ENCODE measurements around the gene ANKDD1A. TPM values are rescaled to one million over a fixed set of nuclear protein-coding genes. Genes with fewer than 3 reads are reported as not detected.

ANKDD1A gene
- polyA plus RNA-seq (2013, experiment 1 of 4): 6.0 TPM
- polyA plus RNA-seq (2013, experiment 2 of 4): 4.8 TPM
- polyA plus RNA-seq (2013, experiment 3 of 4): 3.2 TPM
- 3.2 TPM for polyA plus RNA-seq (2013, experiment 4 of 4)

GRCh38 chr15:64911311-64912186 is at the start of gene ANKDD1A:
Gene ANKDD1A (plus strand): TSS chr15:64911902. CDS start chr15:64911931, 29 bp downstream.
- Histone ChIP-seq H3K36me3 (ENCODE audit: control insufficient read depth, insufficient read depth, low read length) (no peaks in the 10 kb centered on the region), H3K4me3 (ENCODE audit: insufficient read depth, low read depth, low read length) (peak within 1 kb of the TSS; percentile 62), H3K27ac (ENCODE audit: insufficient read depth, low read depth, low read length, poor library complexity, severe bottlenecking) (no peak within 1 kb of the TSS), H3K9me3 (ENCODE audit: control insufficient read depth, low read length) (no peaks in the 10 kb centered on the region), H3K4me1 (ENCODE audit: control insufficient read depth, insufficient read depth, low read length) (no peaks in the 10 kb centered on the region), H3K27me3 (ENCODE audit: control insufficient read depth, insufficient read depth, low read length, poor library complexity, severe bottlenecking) (peaks cover 33% of the 10 kb centered on the region)
- 4% methylated on average over 72 of the region's 72 CpGs for WGBS, 2 experiments

- WGBS, 2 experiments: 55 to 61% methylated on average over 4 of the region's 4 CpGs
- Histone ChIP-seq H3K27me3 (ENCODE audit: control insufficient read depth, insufficient read depth, low read length, poor library complexity, severe bottlenecking) (no peaks in the 10 kb centered on the region), H3K4me1 (ENCODE audit: control insufficient read depth, insufficient read depth, low read length) (peaks cover 49% of the 10 kb centered on the region), H3K4me3 (ENCODE audit: insufficient read depth, low read depth, low read length) (no peak overlapping the region), H3K27ac (ENCODE audit: insufficient read depth, low read depth, low read length, poor library complexity, severe bottlenecking) (no peak overlapping the region), H3K36me3 (ENCODE audit: control insufficient read depth, insufficient read depth, low read length) (peaks cover 4% of the 10 kb centered on the region), H3K9me3 (ENCODE audit: control insufficient read depth, low read length) (no peaks in the 10 kb centered on the region)
Observed at GRCh38 chr15:64861960-64862359, 49.7 kb upstream of the ANKDD1A start.

GRCh38 chr15:64862408-64862807 is 49.3 kb upstream of the ANKDD1A start:
- Histone ChIP-seq H3K27me3 (ENCODE audit: control insufficient read depth, insufficient read depth, low read length, poor library complexity, severe bottlenecking) (no peaks in the 10 kb centered on the region), H3K4me1 (ENCODE audit: control insufficient read depth, insufficient read depth, low read length) (peaks cover 45% of the 10 kb centered on the region), H3K36me3 (ENCODE audit: control insufficient read depth, insufficient read depth, low read length) (peaks cover 4% of the 10 kb centered on the region), H3K27ac (ENCODE audit: insufficient read depth, low read depth, low read length, poor library complexity, severe bottlenecking) (no peak overlapping the region), H3K9me3 (ENCODE audit: control insufficient read depth, low read length) (no peaks in the 10 kb centered on the region), H3K4me3 (ENCODE audit: insufficient read depth, low read depth, low read length) (no peak overlapping the region)
- 89 to 100% methylated on average over 1 of the region's 1 CpG for whole genome bisulfite sequencing, 2 experiments

- H3K36me3 ChIP-seq (ENCODE audit: control insufficient read depth, insufficient read depth, low read length): peaks cover 4% of the 10 kb centered on the region
- no peak overlapping the region for H3K4me3 ChIP-seq (ENCODE audit: insufficient read depth, low read depth, low read length)
- H3K27me3 ChIP-seq (ENCODE audit: control insufficient read depth, insufficient read depth, low read length, poor library complexity, severe bottlenecking): no peaks in the 10 kb centered on the region
- no peak overlapping the region for H3K27ac ChIP-seq (ENCODE audit: insufficient read depth, low read depth, low read length, poor library complexity, severe bottlenecking)
- H3K4me1 ChIP-seq (ENCODE audit: control insufficient read depth, insufficient read depth, low read length): peaks cover 38% of the 10 kb centered on the region
- WGBS, 2 experiments: 95 to 97% methylated on average over 1 of the region's 1 CpG
- no peaks in the 10 kb centered on the region for H3K9me3 ChIP-seq (ENCODE audit: control insufficient read depth, low read length)
Observed at GRCh38 chr15:64864068-64864467, 47.6 kb upstream of the ANKDD1A start.

DNA sequence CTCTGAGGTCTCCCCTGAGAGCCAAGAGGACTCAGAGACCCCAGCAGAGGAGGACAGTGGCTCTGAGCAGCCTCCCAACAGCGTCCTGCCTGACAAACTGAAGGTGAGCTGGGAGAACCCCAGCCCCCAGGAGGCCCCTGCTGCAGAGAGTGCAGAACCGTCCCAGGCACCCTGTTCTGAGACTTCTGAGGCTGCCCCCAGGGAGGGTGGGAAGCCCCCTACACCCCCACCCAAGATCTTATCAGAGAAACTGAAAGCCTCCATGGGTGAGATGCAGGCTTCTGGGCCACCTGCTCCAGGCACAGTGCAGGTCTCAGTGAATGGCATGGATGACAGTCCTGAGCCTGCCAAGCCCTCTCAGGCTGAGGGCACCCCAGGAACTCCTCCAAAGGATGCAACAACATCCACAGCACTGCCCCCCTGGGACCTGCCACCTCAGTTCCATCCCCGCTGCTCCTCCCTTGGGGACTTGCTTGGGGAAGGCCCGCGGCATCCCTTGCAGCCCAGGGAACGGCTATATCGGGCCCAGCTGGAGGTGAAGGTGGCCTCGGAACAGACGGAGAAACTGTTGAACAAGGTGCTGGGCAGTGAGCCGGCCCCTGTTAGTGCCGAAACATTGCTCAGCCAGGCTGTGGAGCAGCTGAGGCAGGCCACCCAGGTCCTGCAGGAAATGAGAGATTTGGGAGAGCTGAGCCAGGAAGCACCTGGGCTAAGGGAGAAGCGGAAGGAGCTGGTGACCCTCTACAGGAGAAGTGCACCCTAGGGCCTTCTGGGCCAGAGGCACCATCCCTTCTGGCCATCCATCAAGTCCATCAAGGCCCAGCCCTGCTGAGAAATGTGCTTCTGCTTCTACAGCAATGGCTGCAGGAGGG is 46.3 kb upstream of the ANKDD1A start:
- Histone ChIP-seq H3K27me3 (ENCODE audit: control insufficient read depth, insufficient read depth, low read length, poor library complexity, severe bottlenecking) (no peaks in the 10 kb centered on the region), H3K4me1 (ENCODE audit: control insufficient read depth, insufficient read depth, low read length) (peaks cover 26% of the 10 kb centered on the region), H3K27ac (ENCODE audit: insufficient read depth, low read depth, low read length, poor library complexity, severe bottlenecking) (no peak overlapping the region), H3K36me3 (ENCODE audit: control insufficient read depth, insufficient read depth, low read length) (peaks cover under 1% of the 10 kb centered on the region), H3K9me3 (ENCODE audit: control insufficient read depth, low read length) (no peaks in the 10 kb centered on the region), H3K4me3 (ENCODE audit: insufficient read depth, low read depth, low read length) (no peak overlapping the region)
- 95% methylated on average over 12 of the region's 12 CpGs for WGBS, 2 experiments

GRCh38 chr15:64865998-64866520 is 45.6 kb upstream of the ANKDD1A start:
- H3K27ac ChIP-seq (ENCODE audit: insufficient read depth, low read depth, low read length, poor library complexity, severe bottlenecking): no peak overlapping the region
- no peaks in the 10 kb centered on the region for H3K36me3 ChIP-seq (ENCODE audit: control insufficient read depth, insufficient read depth, low read length)
- no peaks in the 10 kb centered on the region for H3K9me3 ChIP-seq (ENCODE audit: control insufficient read depth, low read length)
- H3K4me1 ChIP-seq (ENCODE audit: control insufficient read depth, insufficient read depth, low read length): peaks cover 26% of the 10 kb centered on the region
- no peak overlapping the region for H3K4me3 ChIP-seq (ENCODE audit: insufficient read depth, low read depth, low read length)
- WGBS, 2 experiments: 61% methylated on average over 6 of the region's 6 CpGs
- no peaks in the 10 kb centered on the region for H3K27me3 ChIP-seq (ENCODE audit: control insufficient read depth, insufficient read depth, low read length, poor library complexity, severe bottlenecking)

- no peak overlapping the region for H3K27ac ChIP-seq (ENCODE audit: insufficient read depth, low read depth, low read length, poor library complexity, severe bottlenecking)
- H3K4me3 ChIP-seq (ENCODE audit: insufficient read depth, low read depth, low read length): no peak overlapping the region
- H3K9me3 ChIP-seq (ENCODE audit: control insufficient read depth, low read length): no peaks in the 10 kb centered on the region
- H3K36me3 ChIP-seq (ENCODE audit: control insufficient read depth, insufficient read depth, low read length): no peaks in the 10 kb centered on the region
- H3K4me1 ChIP-seq (ENCODE audit: control insufficient read depth, insufficient read depth, low read length): peaks cover 14% of the 10 kb centered on the region
- H3K27me3 ChIP-seq (ENCODE audit: control insufficient read depth, insufficient read depth, low read length, poor library complexity, severe bottlenecking): no peaks in the 10 kb centered on the region
Observed at GRCh38 chr15:64869501-64869900, 42.2 kb upstream of the ANKDD1A start.

GRCh38 chr15:64870353-64870752 is 41.3 kb upstream of the ANKDD1A start:
- Histone ChIP-seq H3K27ac (ENCODE audit: insufficient read depth, low read depth, low read length, poor library complexity, severe bottlenecking) (no peak overlapping the region), H3K4me3 (ENCODE audit: insufficient read depth, low read depth, low read length) (no peak overlapping the region), H3K4me1 (ENCODE audit: control insufficient read depth, insufficient read depth, low read length) (peaks cover 22% of the 10 kb centered on the region), H3K36me3 (ENCODE audit: control insufficient read depth, insufficient read depth, low read length) (no peaks in the 10 kb centered on the region), H3K27me3 (ENCODE audit: control insufficient read depth, insufficient read depth, low read length, poor library complexity, severe bottlenecking) (no peaks in the 10 kb centered on the region), H3K9me3 (ENCODE audit: control insufficient read depth, low read length) (no peaks in the 10 kb centered on the region)
- 90% methylated on average over 9 of the region's 9 CpGs for WGBS, 2 experiments

DNA sequence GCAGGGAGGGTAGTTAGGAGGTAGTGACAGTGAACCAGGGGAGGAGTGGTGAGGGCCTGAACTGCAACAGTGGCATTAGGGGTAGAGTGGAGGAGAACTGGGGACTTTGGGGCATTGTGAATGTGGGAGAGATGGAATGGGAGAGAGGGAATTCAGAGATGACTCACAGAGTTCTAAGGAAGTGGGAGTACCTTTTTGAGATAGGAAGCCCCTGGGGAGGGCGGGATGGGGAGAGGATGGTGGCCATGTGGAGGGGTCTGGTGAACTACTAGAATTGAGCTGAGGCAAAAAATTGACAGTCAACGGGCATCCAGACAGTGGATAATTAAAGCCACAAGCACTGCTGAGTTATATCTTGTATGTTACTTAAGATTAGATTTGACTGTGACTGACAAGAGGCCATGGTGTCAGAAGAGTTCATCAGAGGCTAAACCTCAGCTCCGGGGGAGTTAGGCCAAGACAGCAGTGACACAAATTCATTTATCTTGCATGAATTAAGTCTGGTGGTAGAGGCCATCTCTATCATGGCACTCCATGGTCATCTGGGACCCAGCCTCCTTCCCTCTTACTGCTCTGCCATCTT is 36.0 kb upstream of the ANKDD1A start:
- Histone ChIP-seq H3K27ac (ENCODE audit: insufficient read depth, low read depth, low read length, poor library complexity, severe bottlenecking) (no peak overlapping the region), H3K36me3 (ENCODE audit: control insufficient read depth, insufficient read depth, low read length) (no peaks in the 10 kb centered on the region), H3K9me3 (ENCODE audit: control insufficient read depth, low read length) (no peaks in the 10 kb centered on the region), H3K27me3 (ENCODE audit: control insufficient read depth, insufficient read depth, low read length, poor library complexity, severe bottlenecking) (no peaks in the 10 kb centered on the region), H3K4me1 (ENCODE audit: control insufficient read depth, insufficient read depth, low read length) (peaks cover 7% of the 10 kb centered on the region), H3K4me3 (ENCODE audit: insufficient read depth, low read depth, low read length) (no peak overlapping the region)
- WGBS, 2 experiments: 91 to 92% methylated on average over 3 of the region's 3 CpGs

Data from ectodermal cell (in vitro differentiated cells).